B cell (primary cell): ENCODE measurements around the gene ACP7.
"Not testable (repeated sequence)": the region's sequence is repeated elsewhere in the genome, so short reads cannot be mapped to it uniquely, and the experiment has no call there.

Source experiments
- CTCF ChIP-seq: fragments of 200-600 bp; IDR thresholded peaks from one replicate; pipeline ENCODE4 v1.8.0; 2022; ENCODE audit warnings: antibody characterized with exemption, mild to moderate bottlenecking
- EZH2 ChIP-seq: IDR thresholded peaks from 2 replicates; pipeline ENCODE4 v1.6.1; 2012; ENCODE audit warnings: borderline replicate concordance, low read depth, mild to moderate bottlenecking, moderate library complexity, low read length; ENCODE audit not compliant: insufficient read depth, poor library complexity, severe bottlenecking

GRCh38 chr19:39143757-39144289, 59.7 kb downstream of the ACP7 start:
- not testable (repeated sequence) for TF ChIP-seq CTCF, EZH2
